Right atrium auricular region (tissue), 2 donors: ENCODE results near the gene WDR82. TPM values are rescaled to one million over a fixed set of nuclear protein-coding genes. Genes with fewer than 3 reads are reported as not detected.
"Not testable (repeated sequence)": the region's sequence is repeated elsewhere in the genome, so short reads cannot be mapped to it uniquely, and the experiment has no call there.

Source experiments
- DNase-seq: peaks from one replicate; pipeline ENCODE4 v3.0.0-alpha.2; 2019; ENCODE audit warnings: low spot score
- H3K27ac ChIP-seq, 2 donors: fragments of 200-600 bp; sonication (generic); 1 replicate in 1 of 2; 2 replicates in 1 of 2; pipeline ENCODE4 v1.5.1; 2016 to 2019
- H3K27me3 ChIP-seq, 2 donors: fragments of 200-600 bp; sonication (generic); one replicate each; pipeline versions ENCODE4 v1.5.1 to v1.6.0; 2017 to 2019
- H3K36me3 ChIP-seq: fragments of 200-600 bp; sonication (generic); one replicate; pipeline ENCODE4 v1.5.1; 2016
- H3K4me1 ChIP-seq, 2 donors: fragments of 200-600 bp; sonication (generic); one replicate each; pipeline versions ENCODE4 v1.5.1 to v1.6.0; 2017 to 2019
- H3K4me3 ChIP-seq, 2 donors: fragments of 200-600 bp; sonication (generic); 1 replicate in 1 of 2; 2 replicates in 1 of 2; pipeline ENCODE4 v1.5.1; 2017 to 2019; ENCODE audit warnings: mild to moderate bottlenecking in 1 of 2, moderate library complexity in 1 of 2
- H3K9me3 ChIP-seq, 2 donors: fragments of 200-600 bp; sonication (generic); one replicate each; pipeline ENCODE4 v1.5.1; 2019
- CTCF ChIP-seq, 2 donors: fragments of 200-600 bp; sonication (generic); IDR thresholded peaks; one replicate each; pipeline ENCODE4 v1.5.1; 2019; ENCODE audit warnings: antibody characterized with exemption in 2 of 2
- total RNA-seq, 2 donors: library from RNA; depleted of rRNA; stranded (reverse); fragments of >200 nt; gene quantifications; one replicate each; pipeline ENCODE4 v1.1.0, GENCODE V29; 2016

Gene WDR82
- total RNA-seq, 2 donors from 2014 or later: 43.2 to 43.8 TPM

GRCh38 chr3:52272831-52273230, 5.6 kb downstream of the WDR82 start:
- peaks cover 0 to 88% of the 10 kb centered on the region in 2 donors for H3K4me1 ChIP-seq
- H3K27me3 ChIP-seq: no peaks in the 10 kb centered on the region
- no peak for DNase-seq
- no peak overlapping the region for H3K27ac ChIP-seq
- peaks cover 24% of the 10 kb centered on the region for H3K36me3 ChIP-seq
- TF ChIP-seq CTCF (IDR thresholded peaks at IDR 0.05): no peak
- H3K9me3 ChIP-seq: no peaks in the 10 kb centered on the region
- H3K4me3 ChIP-seq: no peak overlapping the region

GRCh38 chr3:52272172-52272571, 6.3 kb downstream of the WDR82 start:
- H3K27me3 ChIP-seq, H3K27ac ChIP-seq, H3K9me3 ChIP-seq, DNase-seq, H3K4me3 ChIP-seq: not testable (repeated sequence)
- Histone ChIP-seq H3K36me3 (peaks cover 31% of the 10 kb centered on the region), H3K4me1 (peaks cover 0 to 87% of the 10 kb centered on the region in 2 donors)

- H3K9me3 ChIP-seq: no peaks in the 10 kb centered on the region
- H3K4me3 ChIP-seq: no peak overlapping the region
- H3K36me3 ChIP-seq: peaks cover 49% of the 10 kb centered on the region
- H3K27me3 ChIP-seq: no peaks in the 10 kb centered on the region
- H3K27ac ChIP-seq: peak overlapping the region; percentile 18 to 46
- H3K4me1 ChIP-seq: peaks cover 0 to 69% of the 10 kb centered on the region in 2 donors
- DNase-seq: peak; percentile 55
- TF ChIP-seq CTCF (IDR thresholded peaks at IDR 0.05): no peak
These were observed 8.1 kb downstream of the WDR82 start for GRCh38 chr3:52270252-52270754.

GRCh38 chr3:52269776-52270175, 8.7 kb downstream of the WDR82 start:
- no peak for TF ChIP-seq CTCF (IDR thresholded peaks at IDR 0.05)
- peaks cover 0 to 64% of the 10 kb centered on the region in 2 donors for H3K4me1 ChIP-seq
- no peaks in the 10 kb centered on the region for H3K9me3 ChIP-seq
- H3K36me3 ChIP-seq: peaks cover 55% of the 10 kb centered on the region
- H3K4me3 ChIP-seq: no peak overlapping the region
- H3K27me3 ChIP-seq: no peaks in the 10 kb centered on the region
- peak overlapping the region in 1 of 2 donors; percentile 46 for H3K27ac ChIP-seq
- DNase-seq: no peak

GRCh38 chr3:52268036-52268435, 10.4 kb downstream of the WDR82 start:
- no peak overlapping the region for H3K4me3 ChIP-seq
- H3K27me3 ChIP-seq: no peaks in the 10 kb centered on the region
- TF ChIP-seq CTCF (IDR thresholded peaks at IDR 0.05): no peak
- H3K36me3 ChIP-seq: peaks cover 68% of the 10 kb centered on the region
- DNase-seq: peak; percentile 30
- H3K9me3 ChIP-seq: no peaks in the 10 kb centered on the region
- H3K27ac ChIP-seq: no peak overlapping the region
- H3K4me1 ChIP-seq: peaks cover 0 to 48% of the 10 kb centered on the region in 2 donors

GRCh38 chr3:52265387-52265786, 13.1 kb downstream of the WDR82 start:
- no peaks in the 10 kb centered on the region for H3K27me3 ChIP-seq
- no peak overlapping the region for H3K4me3 ChIP-seq
- no peak for DNase-seq
- H3K4me1 ChIP-seq: peaks cover 0 to 23% of the 10 kb centered on the region in 2 donors
- no peak overlapping the region for H3K27ac ChIP-seq
- TF ChIP-seq CTCF (IDR thresholded peaks at IDR 0.05): no peak
- H3K36me3 ChIP-seq: peaks cover 89% of the 10 kb centered on the region
- H3K9me3 ChIP-seq: no peaks in the 10 kb centered on the region
